COR-L47 (cell line): Measurements from ENCODE around the gene RUNX1.
"Not testable (repeated sequence)": the region's sequence is repeated elsewhere in the genome, so short reads cannot be mapped to it uniquely, and the experiment has no call there.

ENCODE experiments used
- DNase-seq: peaks from one replicate; lab custom pipeline; 2025; lab: John Stamatoyannopoulos, UW

RUNX1 gene

GRCh38 chr21:34806423-34806822 is 242.7 kb downstream of the RUNX1 start:
- no peak for DNase-seq

DNA sequence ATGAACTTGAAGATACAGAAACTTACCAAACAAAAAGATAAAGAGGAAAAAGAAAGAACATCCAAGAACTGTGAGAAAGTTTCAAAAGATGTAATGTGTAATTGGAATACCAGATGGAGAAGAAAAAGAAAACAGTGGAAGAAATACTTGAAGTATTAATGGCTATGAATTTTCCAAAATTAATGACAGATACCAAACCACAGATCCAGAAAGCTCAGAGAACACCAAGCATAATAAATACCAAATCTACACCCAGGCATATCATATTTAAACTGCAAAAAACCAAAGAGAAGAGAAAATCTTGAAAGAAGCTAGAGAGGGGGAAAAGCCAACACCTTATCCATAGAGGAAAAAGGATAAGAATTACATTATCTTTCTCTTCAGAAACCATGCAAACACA is 243.9 kb downstream of the RUNX1 start:
- no peak for DNase-seq

DNA sequence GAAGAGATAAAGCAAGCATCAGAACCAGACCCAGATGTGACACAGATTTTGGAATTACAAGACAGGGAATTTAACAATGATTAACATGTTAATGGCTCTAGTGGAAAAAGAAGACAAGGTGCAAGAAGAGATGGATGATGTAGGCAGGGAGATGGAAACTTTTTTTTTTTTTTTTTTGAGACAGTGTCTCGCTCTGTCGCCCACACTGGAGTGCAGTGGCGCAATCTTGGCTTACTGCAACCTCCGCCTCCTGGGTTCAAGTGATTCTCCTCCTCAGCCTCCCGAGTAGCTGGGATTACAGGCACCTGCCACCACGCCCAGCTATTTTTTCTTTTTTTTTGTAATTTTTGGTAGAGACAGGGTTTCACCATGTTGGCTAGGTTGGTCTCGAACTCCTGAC is 244.5 kb downstream of the RUNX1 start:
- not testable (repeated sequence) for DNase-seq

DNA sequence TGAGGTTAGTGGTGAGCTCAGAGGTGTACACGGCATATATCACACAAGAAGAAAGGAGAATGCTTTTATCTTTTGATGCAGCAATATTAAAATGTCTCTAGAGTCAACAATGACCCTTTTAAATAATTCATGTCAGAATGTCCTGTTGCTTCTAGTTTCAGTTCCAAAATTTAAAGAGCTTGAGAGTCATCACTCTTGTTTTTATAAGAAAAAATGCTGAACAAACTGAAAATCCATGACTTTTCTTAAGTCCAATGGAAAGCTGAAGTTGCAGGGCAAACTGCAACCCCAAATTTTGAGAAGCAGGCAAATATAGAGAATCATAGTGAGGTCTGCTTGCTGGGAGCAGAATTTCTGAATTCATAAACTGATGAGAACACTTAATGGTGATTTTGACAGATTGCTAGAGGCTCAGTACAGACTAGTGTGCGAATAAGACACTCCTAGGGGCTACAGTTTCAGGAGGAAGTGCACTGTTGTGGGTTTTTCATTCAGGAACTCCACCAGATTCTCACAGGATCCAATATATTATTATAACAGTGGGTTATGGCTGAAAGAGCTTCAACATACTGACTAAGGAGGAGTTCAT is 245.2 kb downstream of the RUNX1 start:
- no peak for DNase-seq

DNA sequence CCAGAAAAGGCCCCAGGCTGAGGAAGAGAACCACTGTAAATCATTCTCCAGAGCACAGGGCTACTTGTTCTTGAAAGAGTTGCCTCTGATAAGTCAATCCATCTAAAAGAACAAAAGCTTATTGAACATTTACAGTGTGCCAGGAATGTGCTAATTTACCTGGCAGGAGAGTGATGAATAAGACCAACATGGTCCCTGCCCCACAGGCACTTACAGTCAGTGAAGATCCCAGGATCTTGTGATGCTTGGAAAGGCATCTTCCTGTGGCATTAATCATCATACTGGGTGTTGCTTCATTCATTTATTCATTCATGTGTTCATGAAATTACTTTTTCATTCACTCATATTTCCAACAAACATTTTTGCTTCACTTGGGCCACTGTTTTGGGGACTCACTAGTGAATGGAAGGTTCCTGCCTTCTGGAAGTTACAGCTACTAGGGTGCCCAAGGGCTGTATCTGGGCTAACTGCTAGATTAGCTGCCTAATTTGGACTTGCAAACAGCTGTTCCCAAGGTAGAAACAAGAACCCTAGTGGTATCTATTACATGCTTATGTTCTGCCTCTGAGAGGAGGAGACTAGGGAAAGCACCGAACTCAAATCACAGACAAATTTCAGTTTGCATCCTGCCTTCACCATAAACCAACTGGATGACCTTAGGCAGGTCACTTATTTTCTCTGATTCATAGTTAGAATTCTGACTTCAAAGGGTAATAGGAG is 246.8 kb downstream of the RUNX1 start:
- no peak for DNase-seq

DNA sequence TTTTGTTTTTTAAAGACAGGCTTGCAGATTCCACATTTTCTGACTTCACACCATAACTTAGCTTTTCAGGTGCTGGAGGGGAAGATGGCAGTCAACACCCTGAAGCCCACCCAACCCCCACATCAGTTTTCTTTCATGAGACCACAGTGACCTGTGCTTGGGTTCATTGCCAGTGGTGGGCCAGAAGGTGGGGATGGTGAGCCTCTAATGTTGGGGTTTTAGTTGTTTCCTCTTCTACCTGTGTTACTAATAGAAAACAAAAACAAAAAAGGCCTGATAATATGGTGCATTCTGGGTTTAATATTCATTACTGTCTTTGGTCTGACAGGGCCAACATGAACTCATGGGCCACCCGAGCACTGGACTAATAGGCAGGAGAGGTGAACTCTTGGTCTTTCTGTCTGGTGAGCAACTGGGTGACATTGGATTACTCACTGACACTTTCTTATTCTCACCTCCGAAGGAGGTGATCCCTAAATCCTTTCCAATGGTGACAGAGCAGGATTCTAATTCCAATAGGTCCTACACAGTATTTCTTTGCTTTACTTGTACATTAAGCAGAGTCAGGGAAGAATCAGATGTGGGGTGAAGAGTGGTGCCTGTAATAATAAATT is 247.5 kb downstream of the RUNX1 start:
- no peak for DNase-seq

DNA sequence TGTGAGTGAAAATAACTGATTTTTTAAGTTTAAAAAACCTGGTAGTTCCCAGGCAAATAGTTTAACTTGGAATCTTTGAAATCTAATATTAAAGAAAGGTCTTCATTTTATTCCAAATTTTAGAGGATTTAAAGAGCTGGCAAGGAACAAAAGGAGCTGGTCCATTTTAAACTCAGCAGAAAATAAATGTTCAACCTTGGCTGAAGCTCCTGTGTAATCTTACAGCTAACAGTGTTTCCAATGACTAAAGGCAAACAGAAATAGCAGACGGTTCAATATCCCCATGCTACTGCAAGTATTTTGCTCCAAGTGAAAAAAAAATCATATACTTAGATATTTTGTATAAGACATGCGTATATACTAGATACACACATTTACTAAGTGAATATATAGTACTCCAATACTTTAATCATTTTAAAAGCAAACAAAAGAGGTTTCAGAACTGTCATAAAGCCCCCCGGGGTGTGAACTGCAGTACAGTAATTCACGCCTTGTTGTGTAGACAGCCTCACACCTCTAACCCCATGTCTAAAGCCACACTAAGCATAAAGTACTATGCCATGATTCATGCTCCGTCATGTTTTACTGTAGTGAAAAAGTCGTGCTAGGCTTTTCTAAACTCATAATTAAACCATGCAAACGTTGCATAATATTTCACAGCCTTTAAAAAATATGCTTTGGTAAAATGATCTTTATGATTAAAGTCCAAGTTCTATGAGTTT is 248.1 kb downstream of the RUNX1 start:
- DNase-seq = no peak

DNA sequence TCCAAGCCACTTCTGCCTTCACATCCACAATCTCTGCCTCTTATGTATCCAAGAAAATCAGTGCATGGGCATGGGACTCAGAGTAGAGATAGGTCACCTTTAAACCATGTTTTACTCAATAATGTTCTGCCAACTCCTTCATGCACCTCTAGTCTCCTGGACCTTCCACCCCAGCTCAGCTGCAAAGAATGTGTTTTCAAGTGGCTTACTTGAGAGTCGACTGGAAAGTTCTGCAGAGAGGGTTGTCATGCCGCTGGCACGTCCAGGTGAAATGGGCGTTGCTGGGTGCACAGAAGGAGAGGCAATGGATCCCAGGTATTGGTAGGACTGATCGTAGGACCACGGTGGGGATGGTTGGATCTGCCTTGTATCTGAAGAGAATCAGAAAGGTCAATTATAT is 250.0 kb downstream of the RUNX1 start:
- DNase-seq = no peak

DNA sequence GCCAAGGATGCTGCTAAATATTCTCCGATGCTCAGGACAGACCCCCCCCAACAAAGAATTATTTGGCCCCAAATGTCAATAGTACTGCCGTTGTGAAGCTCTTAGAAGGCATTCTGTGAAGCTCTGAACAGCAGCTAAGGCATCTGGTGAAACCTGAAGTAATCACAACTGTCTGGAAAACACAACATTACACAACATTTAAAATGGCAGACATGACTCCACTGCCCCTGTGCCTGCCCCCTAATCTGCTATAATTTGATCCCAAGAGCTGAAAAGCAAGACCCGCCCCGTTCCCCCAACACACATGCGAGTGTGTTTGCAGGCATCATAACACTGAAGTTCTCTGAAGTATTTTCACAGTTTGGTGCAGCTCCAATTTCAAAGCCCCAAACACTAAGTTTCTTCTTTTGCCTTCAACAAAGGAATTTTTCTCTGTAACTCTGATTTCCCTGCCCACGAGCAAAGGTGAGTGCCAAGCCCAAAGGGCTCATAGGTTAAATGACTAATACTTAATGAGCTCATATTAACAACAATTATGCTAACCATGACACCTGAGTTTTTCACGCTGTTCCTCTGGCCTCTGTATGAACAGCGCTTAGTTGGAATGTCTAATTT is 251.1 kb downstream of the RUNX1 start:
- no peak for DNase-seq

DNA sequence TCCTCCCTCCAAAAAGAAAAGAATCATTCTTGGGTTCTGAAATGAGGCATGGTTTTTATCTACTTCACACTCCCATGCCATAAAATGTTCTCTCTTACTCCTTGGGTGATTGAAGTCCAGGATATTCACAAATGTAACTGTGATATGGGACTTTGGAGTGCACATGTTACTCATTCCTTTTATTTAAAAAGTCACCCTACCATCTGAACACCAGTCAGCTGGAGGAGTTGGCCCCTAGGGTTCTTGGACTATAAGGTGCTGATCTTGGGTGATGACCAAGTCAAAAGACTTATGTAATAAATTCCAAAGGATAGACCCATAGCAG is 251.9 kb downstream of the RUNX1 start:
- DNase-seq = no peak

DNA sequence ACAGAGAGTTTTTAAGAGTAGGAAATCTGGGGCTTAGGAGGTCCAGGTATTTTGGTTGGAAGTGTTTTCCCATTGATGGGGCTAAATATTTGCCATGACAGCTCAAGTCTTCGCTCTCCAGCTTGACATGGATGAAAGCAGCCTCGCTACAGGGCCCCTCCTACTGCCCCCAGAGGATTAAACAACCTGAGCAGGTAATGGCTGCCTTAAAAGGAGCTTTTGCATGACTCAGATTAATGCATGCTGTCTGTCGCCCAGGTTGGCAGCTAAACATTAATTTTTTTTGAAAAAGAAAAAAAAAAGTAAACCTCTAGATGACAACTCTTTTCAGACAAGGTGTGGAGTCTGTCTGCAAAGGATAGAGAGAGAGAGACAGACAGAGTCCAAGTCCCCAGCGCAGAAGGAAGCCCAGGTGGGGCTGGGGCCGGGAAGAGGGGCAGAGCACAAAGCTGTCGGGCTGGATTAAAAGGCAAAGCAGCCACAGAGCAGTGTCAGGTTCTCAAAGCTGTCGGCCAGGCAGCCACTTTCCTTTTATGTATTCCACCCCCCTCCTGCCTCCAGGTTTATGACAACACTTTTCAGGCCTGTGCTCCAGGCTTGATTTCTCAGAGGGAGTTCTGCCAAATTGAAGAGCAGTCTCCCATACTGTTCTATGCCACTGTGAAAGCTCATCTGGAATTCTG is 252.4 kb downstream of the RUNX1 start:
- DNase-seq = no peak

GRCh38 chr21:34795548-34796180 is 253.4 kb downstream of the RUNX1 start:
- DNase-seq = no peak

DNA sequence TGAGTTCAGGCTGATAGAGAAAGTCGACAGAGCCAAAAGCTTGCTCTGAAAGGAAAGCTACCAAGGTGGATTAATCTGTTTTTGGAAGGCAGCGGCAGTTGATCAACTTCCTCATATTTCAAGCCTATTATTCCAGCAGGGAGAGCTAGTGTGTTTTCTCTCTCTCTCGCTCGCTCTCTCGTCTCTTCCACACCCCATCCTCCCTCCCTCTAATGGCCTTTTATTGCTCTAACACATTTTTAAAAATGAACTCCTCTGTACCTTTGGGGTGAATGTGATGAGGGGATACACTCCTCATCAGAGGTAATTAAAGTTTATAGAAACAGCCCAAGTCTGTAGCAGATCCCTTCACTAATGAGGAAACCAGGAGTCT is 253.9 kb downstream of the RUNX1 start:
- DNase-seq = no peak

- DNase-seq = no peak
Observed at GRCh38 chr21:34794686-34795085, 254.4 kb downstream of the RUNX1 start.

DNA sequence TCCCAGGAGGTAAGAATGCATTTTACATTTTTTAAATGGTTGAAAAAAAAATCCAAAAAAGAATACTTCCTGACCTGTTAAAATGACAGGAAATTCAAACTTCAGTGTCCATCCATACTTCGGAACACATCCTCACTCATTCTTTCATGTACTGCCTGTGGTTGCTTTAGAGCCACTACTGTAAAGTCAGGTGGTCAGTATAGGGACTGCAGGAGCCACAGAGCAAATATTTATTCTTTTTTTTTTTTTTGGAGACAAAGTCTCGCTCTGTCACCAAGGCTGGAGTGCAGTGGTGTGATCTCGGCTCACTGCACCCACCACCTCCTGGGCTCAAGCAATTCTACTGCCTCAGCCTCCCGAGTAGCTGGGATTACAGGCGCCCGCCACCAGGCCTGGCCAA is 255.6 kb downstream of the RUNX1 start:
- DNase-seq = no peak

DNA sequence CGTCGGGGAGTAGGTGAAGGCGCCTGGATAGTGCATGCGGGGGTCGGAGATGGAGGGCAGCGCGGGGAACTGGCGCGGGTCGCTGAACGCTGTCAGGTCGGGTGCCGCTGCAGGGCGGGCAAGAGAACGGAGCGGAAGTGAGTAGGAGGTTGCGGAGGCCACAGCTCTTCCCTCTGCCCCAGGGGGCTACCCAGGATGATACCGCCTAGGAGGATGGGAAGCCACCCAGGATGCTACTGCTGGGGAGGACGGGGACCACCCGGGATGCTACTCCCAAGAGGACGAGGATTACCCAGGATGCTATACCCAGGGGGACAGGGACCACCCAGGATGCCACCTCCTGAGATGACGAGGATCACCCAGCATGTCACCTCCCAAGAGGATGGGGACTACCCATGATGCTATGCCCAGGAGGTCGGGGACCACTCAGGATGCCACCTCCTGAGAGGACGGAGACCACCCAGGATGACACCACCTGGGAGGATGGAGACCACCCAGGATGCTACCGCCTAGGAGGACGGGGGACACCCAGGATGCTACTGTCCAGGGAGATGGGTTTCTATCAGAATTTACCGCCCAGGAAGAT is 256.5 kb downstream of the RUNX1 start:
- no peak for DNase-seq

DNA sequence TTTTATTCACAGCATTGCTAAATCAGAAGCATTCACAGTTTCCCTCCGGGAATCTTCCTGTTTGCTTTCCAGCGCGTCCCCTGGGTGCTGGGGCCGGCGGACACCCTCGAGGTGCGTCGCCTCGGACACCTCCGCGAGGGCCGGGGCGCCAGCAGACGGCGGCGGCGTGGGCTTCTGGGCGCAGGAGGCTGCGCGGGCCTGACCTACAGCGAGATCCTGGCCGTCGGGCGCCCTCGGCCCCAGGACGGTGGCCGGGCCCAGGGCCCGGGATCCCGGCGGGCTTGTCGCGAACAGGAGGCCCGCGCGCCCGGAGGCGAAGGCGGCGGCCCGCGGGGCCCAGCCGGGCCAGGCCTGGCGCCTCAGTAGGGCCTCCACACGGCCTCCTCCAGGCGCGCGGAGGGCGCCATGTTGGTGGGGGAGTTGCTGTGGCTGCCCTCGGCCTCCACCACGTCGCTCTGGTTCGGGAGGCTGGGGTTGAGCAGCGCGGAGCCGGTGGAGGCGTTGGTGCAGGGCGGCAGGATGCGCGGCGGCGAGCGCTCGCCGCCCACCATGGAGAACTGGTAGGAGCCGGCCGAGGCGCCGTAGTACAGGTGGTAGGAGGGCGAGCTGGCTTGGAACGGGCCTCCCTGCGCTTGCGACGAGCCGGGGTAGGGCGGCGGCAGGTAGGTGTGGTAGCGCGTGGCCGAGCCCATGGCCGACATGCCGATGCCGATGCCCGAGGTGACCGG is 257.2 kb downstream of the RUNX1 start:
- no peak for DNase-seq

GRCh38 chr21:34790834-34791233 is 258.3 kb downstream of the RUNX1 start:
- no peak for DNase-seq

DNA sequence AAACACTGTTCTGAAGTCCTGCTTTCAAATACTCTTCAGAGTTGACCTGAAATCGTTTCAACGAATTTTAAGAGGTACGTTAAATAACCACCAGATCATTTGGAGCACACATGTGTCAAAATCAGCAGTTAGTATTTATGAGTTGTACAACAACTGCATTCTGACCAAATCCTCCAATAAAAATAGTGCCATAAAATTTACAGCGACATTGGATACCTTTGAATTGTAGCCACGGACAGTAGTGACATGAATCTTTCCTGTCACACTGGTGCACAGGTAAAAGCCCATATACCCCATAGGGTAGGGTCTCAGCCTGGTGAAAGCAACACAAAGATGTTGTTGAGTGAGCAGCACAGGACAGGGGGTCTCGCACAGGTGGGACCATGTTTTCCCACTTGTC is 258.8 kb downstream of the RUNX1 start:
- no peak for DNase-seq

DNA sequence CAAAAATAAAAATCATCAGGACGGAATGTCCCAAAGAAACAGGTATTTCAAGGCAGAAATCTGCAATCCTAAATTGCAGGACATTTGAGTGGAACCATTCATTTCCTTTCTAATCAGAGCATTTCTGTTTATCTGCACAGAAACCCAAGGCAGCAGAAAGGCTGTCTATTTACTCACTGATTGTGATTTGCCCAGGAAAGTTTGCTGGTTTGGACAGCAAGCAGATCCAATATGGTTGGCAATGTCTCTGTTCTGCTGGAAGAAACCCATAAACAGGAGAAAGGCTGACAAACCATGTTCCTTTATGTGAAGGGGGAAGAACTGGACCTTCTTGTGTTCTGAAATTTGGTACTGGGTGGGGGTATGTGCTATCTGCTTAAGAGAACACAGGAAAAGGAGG is 260.2 kb downstream of the RUNX1 start:
- DNase-seq = no peak

DNA sequence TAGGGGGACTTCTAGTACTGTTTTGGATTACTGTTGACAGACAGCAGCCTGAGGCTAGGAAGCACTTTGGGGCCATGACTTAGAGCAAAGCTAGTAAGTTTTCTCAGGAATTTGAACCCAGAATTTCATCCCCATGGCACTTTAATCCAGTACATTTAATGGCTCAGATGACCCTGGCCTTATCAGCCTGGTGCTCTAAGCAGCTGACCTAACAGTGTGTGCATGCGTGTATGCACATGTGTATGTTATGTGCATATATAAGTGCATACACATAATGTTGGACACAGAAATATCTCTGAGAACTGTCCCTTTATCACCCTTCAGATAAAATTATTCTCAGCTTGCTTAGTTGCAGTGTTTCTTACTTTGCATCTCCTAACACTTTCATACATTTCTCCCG is 265.3 kb downstream of the RUNX1 start:
- DNase-seq = no peak
